IPS-NIHi7 (cell line): ENCODE data around the gene COX6A1.
A peak's percentile ranks its signal among the peaks of the same experiment; 100 is the strongest.
"Not testable (repeated sequence)": the region's sequence is repeated elsewhere in the genome, so short reads cannot be mapped to it uniquely, and the experiment has no call there.

Experiments
- DNase-seq: peaks from one replicate; pipeline ENCODE4 v3.0.0; 2012; ENCODE audit warnings: mixed read lengths; ENCODE audit errors: extremely low spot score

The COX6A1 gene

DNA sequence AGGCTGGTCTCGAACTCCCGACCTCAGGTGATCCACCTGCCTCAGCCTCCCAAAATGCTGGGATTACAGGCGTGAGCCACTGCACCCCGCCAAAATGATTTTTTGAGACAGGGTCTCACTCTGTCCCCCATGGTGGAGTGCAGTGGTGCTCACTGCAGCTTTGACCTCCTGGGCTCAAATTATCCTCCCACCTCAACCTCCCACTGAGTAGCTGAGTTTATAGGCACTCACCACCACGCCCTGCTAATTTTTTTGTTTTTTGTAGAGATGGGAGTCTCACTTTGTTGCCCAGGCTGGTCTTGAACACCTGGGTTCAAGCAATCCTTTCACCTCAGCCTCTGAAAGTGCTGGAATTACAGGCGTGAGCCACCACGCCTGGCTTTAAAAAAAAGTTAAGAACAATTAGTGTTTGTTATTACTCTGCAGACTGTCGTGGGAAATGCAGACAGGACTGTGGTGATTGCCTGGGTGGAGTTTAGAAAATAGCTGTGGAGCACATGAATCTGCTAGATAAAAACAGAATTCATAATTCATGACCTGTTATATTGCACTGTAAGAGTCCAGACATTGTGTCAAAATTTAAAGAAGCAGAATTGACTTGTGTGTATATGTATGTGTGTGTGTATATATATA lies 9.2 kb upstream of the COX6A1 start:
- DNase-seq = no peak

DNA sequence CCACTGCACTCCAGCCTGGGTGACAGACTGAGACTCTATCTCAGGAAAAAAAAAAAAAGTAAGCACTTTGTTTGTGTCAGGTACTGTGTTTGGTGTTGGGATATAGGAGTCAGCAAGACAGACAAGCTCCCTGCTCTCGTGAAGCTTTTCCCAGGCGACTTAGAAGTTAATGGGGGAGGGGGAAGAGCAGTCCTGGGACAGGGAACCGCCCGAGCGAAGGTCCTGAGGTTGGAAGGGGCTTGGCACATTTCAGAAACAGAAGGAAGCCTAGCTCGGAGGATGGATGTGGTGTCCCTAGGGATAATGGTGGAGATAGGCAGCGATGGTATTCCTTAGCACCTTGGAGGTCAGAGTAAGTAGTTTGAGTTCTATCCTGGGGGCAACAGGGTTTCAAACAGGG lies 8.5 kb upstream of the COX6A1 start:
- no peak for DNase-seq

DNA sequence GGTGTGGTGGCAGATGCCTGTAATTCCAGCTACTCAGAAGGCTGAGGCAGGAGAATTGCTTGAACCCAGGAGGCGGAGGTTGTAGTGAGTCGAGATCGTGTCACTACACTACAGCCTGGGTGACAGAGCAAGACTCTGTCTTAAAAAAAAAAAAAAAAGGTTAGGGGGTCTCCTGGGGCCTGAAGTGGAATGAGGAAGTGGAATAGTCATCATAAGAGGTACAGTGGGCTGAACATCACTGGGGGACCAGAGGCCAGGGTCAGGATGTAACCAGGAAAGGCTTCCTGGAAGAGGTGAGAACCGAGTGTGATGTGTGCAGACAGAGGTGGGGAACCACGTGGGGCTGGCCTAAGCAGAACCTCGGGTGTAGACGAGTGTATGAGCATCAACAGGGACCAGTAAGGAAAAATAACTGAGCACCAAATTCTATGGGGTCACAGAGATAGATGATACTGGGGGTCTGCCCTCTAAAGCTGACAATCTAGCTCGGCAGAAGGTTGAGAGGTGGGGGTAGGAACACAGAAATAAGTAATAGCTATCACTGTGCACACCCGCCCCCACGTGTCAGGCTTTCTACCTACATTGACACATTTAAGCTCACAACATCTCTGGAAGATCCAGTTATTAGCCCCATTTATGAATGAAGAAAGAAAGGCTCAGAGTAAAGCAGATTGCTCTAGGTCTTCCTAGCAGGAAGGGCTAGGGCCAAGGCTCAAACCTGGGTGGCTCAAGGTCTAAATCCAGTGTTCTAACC lies 5.0 kb upstream of the COX6A1 start:
- no peak for DNase-seq

DNA sequence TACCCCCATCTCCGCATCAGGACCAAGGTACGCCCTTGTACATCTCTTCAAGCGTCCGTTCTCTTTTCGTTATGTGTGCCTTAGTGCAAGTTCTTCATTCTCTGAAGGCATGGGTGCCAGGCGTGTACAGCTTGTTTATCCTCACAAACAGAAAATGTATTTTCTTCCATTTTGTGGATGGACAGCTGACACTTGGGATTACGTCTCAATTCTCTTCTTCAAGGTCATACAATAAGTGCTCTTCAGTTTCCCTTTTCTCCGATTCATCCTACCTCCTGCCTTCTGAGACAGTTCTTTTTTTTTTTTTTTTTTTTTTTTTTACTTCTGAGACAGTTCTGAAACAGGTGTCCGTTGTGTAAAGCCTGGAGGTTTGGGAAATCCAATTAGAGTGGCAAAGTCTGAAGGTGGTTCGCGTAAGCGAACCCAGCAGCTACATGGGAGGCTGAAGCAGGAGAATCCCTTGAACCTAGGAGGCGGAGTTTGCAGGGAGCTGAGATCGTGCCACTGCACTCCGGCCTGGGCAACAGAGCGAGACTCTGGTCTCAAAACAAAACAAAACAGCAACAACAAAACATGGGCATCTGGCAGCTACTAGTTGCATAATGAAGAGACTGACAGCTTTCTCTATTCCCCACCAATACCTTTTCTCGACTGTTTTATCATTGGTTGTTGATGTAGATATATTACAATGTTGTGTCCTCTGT lies 734 bp downstream of the COX6A1 start:
- no peak for DNase-seq

DNA sequence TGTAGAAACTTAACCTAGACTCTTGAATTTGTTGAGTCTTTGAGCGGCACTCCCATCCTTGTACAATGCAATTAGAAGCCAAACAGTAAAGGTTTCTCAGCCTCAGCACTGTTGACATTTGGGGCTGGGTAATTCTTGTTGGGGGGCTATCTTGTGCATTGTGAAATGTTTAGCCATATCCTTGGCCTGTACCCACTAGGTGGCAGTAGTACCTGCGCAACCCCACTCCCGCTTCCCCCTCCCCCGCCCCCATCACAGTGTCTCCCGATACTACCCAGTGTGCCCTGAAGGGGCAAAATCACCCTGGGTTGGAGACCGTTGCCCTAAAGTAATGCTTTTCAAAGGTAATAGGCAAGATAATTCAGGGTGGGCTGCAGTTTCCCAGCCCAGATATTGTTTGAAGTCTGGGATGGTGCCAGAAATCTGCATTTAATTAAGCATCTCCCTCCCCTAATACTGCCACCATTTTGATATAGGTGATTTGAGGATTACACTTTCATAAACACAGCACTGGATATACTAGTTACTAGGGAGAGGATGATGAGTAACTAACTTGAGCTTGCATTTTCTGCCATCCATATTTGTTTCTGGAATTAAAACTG lies 1.8 kb downstream of the COX6A1 start:
- peak; percentile 82 for DNase-seq

DNA sequence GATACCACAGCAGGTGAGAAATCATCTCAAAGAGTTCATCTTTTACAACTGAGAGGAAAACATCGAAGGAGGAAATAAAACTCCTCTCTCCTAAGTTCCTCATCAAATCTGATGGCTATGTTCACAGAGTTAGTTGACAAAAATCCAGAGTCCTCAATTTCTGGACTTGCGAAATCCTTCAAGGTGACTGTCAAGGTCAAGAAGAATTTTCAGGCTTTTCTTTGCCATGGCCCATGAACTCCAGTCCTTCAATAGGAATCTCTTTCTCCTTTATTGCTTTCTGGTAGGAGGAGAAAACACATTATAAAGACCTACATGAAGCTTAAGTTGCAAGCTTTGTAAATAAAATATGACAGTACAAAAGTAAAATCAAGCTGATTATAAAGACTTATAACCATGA lies 6.8 kb downstream of the COX6A1 start:
- no peak for DNase-seq

DNA sequence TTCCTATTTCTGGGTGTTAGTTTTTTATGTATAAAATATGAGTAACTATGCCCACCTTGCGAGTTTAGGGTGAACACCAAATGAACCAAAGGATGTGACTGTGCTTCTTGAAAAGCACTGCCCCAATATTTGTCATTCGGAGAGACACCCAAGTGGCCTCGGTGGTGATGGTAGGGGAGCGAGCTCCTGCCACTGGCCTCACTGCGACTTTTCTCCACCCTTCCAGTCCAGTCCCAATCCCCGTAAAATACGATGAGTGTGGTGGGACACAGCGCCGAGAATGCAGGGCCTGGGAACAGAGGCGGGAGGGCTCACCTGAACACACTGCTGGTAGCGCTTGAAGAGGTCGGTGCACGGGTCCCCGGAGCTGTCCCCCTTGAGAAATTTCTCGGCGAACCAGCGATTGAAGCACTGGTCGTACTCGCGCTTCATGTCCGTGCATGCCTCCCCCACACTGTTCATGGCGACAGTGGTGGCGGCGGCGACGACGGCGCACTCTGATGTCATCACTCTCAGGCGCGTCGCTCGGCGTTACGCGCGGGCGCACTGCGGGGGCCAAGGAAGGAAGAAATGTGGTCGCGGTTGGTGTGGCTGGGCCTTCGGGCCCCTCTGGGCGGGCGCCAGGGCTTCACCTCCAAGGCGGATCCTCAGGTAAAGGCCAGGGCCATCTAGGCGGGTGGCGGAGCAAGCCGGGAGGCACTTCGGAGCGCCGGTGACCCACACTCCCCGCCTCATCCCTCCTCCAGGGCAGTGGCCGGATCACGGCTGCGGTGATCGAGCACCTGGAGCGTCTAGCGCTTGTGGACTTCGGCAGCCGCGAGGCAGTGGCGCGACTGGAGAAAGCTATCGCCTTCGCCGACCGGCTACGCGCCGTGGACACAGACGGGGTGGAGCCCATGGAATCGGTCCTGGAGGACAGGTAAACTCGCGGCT lies 8.3 kb downstream of the COX6A1 start, which contains the start of the genes GATC and TRIAP1:
Gene GATC (plus strand): TSS at position 534 of the 933 bp plus-strand sequence. CDS start 37 bp downstream, at position 571.
Gene TRIAP1 (minus strand): TSS at position 474 of the 933 bp plus-strand sequence. CDS start 12 bp downstream, at position 462.
- DNase-seq = peak; percentile 80

DNA sequence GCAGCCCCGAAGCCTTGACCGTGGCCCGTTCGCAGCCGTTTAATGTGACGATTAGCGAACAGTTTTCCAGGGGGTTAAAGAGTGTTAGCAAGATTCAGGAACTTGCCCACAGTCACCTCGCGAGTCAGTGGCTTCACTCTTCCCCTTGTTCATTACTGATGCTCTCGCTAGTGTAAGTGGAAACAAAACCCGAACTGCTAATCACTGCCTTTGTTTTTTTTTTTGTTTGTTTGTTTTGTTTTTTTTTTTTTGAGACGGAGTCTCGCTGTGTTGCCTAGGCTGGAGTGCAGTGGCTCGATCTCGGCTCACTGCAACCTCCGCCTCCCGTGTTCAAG lies 8.9 kb downstream of the COX6A1 start:
- not testable (repeated sequence) for DNase-seq

DNA sequence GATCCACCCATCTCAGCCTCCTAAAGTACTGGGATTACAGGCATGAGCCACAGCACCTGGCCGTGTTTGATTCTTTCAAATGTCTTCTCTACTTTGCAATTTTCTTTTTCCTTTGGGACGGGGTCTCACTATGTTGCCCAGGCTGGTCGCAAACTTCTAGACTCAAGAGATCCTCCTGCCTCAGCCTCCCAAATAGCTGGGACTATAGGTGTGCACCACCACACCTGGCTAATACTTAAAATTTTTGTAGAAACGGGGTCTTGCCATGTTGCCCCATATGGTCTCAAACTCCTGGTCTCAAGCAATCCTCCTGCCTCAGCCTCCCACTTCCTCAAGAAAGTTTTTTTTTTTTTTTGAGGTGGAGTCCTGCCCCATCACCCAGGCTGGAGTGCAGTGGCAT lies 10.1 kb downstream of the COX6A1 start:
- DNase-seq = no peak

DNA sequence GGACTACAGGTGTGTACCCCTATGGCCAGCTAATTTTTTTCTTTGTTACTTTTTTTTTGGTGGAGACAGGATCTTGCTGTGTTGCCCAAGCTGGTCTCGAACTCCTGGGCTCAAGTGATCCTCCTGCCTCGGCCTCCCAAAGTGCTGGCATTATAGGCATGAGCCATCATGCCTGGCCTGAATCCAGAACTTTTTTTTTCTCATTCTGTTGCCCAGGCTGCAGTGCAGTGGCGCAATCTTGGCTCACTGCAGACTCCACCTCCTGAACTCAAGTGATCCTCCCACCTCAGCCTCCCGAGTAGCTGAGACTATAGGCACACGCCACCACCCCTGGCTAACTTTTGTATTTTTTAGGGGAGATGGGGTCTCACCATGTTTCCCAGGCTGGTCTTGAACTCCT lies 14.6 kb downstream of the COX6A1 start:
- DNase-seq = not testable (repeated sequence)

DNA sequence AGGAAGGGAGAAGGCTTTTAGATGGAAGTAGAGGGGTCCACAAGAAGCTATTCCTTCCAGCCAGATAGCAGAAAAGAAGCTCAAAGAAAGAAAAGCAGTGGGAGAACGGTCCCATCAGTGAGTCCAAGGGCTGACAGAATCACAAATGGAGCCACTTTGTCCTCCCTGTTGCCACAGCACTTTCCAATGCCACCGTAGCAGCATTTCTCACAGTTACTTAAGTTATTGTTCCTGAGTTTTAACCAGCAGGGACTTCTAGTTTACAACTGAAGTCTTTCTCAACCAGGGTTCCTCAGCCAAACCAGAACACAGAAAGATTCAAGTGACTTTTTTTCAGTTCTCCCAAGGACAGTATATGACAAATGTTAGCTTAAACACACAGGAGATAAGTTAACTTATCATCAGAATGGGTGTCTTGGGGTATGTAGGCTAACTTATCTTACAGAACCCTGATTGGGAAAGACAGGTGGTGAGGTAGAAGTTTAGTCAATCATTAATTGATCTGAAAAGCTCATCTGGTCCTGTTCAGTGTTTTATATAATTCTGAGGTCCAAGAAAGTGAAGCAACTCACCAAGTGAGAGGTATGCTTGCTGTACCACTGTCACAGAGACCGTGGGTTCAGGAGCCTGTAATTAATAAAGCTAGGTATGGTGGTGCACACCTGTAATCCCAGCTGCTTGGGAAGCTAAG lies 15.3 kb downstream of the COX6A1 start:
- DNase-seq = no peak

DNA sequence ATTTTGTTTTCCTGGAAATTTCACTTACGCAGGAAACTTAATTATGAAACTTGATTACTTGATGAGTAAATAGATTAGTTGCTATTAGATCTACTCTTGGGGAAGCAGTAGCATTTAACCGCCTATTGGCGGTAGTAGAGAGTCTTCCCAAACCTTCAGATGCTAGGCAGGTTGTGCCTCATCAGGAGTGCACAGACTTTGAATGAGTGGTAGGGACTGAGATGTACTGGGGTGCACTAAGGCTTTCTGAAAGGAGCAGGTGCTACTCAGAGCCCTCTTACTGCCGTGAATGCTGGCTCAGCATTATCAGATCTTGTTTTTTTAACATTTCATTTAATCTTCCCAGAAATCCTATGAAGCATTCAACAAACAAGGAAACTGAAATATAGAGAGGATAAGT lies 16.1 kb downstream of the COX6A1 start:
- peak; percentile 53 for DNase-seq

DNA sequence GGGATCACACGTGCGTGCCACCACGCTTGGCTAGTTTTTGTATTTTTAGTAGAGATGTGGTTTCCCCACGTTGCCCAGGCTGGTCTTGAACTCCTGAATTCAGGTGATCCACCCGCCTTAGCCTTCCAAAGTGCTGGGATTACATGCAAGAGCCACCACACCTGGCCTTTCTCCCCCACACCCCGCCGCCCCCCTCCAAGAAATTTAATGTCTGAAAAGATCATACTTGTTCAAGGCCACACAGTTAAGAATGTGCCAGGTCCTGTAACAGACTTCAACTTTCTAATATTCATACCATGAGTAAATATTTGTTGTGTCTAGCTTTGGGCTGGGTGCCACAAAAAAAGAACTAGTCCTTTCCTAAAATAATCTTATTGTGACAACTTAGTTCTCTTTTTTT lies 17.4 kb downstream of the COX6A1 start:
- no peak for DNase-seq

DNA sequence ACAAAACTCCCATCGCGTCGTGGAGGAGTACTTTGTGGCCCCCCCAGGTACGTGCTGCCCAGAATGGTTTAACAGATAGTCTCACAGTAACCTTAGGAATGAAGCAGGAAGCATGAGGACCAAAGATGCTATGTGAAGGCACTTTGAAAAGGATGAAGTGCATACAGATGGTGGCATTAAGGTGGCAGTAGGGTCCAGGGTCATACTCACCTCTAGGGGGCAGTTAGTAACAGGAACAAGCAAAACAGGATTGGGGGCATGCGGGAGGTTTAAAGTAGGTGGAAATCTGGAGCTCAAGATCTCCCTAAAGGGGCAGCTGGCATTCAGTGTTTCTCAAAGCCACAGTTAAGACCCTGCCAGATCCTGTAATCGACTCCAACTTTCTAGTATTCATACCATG lies 19.2 kb downstream of the COX6A1 start:
- DNase-seq = peak; percentile 62

DNA sequence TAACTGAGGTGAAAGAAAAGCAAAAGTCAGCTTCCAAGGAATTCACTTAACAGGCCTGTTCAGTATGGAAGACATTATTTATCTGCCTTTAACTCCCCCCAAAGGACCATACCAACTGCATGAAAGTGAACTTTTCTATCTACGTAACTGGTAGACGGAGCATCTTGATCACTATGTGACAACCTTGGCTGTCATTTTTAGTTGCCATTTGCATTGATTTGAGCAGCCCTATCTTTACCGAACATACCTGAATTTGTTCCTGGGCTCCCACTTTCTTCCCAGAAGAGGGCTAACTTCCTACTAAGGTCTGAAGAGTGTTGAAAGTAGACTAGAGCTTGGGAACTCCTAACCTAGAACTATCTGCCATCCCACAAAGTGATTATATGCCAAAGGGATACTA lies 22.2 kb downstream of the COX6A1 start:
- no peak for DNase-seq

DNA sequence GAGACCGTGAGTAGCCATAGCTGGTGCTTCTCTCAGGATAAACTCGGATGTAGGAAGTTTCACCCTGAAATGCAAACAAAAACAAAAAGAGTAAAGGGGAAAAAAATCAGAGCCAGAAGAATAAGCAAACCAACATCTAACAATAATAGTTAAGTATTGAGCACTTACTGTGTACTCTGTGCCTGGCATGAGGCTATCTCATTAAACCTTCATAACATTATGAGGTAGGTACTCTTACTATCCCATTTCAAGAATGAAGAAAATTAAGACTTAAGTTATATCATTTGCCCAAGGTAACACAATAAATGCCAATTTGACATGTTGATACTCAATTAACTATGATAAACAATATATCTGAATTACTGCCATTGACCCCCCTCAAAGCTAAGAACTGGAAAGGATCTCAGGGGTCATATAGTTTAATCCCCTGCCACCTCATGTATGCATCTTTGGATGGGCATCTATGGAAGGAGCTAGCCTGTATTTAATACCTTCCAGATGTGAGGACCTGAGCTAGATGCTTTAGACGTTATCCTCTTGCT lies 24.3 kb downstream of the COX6A1 start:
- DNase-seq = no peak

DNA sequence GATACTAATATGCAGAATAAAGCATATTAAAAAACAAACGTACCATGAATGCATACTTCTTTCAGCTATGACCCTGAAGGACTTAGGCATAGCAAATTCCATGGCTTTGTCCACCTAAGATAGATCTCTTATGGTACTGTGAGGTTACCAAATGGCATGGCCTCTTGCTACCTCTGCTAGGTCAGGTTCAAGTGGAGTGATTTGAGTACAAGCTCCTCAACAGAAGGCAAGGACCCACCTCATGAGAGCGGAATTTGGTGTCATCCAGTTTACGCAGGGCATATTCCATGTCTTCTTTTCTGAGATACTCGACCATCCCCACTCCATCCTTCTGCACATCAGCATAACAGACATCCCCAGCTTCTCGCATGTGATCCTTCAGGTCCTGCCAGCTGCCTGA lies 25.8 kb downstream of the COX6A1 start:
- DNase-seq = no peak

DNA sequence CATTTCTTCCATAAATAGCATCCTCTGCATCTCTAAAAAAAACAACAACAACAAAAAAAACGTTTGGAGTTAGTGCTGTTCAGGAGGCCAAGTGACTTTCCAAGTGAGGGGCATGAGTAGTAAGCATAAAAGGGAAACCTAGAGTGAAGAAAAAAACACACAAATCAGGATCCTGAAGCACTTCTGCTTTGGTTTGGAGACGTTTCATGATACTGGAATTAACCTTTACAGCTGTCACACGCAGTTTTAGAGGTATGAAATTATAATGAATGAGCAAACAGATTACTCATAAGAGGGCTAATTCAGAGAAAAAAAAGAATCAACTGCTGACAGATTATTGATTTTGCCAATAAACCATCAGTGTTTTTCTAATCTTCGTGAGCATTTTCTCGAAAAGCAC lies 27.8 kb downstream of the COX6A1 start:
- no peak for DNase-seq

DNA sequence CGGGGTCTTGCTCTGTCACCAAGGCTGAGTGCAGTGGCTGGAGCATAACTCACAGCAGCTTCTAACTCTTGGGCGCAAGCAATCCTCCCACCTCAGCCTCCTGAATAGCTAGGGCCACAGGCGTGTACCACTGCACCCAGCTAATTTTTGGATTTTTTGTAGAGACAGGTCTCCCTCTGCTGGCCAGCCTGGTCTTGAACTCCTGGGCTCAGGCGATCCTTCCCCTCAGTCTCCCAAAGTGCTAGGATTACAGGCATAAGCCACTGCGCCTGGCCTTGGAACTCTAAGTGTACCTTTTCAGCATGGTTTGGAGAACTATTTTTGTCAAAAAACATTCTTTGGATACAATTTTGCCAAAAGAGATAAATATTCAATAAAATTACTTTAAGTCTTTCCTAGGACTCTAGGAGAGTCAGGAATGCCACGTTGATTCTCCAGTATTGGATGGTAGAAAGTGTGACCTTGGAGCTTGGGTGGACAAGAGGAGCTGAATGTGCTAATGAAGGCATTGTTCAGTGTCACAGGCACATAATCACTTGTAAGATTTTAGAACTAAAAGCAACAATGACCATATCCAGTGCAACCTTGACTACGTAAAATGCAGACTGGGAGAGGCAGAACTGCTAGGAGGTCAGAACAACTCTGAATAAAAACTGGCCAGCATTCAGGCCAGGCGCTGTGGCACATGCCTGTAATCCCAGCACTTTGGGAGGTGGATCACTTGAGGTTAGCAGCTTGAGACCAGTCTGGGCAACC lies 28.8 kb downstream of the COX6A1 start:
- DNase-seq = no peak

DNA sequence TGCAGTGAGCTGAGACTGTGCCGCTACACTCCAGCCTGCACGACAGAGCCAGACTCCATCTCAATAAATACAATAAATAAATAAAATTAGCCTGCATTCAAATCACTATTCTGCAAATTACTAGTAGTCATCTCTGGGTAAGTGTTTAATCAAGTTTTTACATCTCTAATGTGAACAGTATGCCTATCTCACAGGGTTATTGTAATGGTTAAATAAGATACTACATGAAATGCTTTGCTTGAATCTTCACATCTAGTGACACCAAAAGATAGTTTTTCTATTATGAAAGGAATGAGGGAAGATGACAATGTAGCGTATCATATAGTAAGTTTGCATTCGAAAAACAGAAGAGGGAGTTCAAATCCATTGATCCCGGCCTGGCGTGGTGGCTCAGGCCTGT lies 29.5 kb downstream of the COX6A1 start:
- no peak for DNase-seq
